Measurements from ENCODE around the gene S100A9. TPM values are rescaled to one million over a fixed set of nuclear protein-coding genes. Genes with fewer than 3 reads are reported as not detected.

S100A9 gene
- total and polyA plus RNA-seq, 2 of the 8 experiments (the other 6 are each of a cell fraction or from before 2014, with no cell fraction given) = not detected

GRCh38 chr1:153367090-153367489, 9.4 kb downstream of the S100A9 start:
- Histone ChIP-seq H3K9me3 (ENCODE audit: insufficient read depth in 2 of 2, low read depth in 1 of 2, low read length in 1 of 2) (no peaks in the 10 kb centered on the region), H3K4ac (replicated peaks; ENCODE audit: insufficient read length, low read depth, low read length) (no peak overlapping the region), H3K18ac (ENCODE audit: extremely low read depth, low read length) (no peak overlapping the region), H2BK20ac (ENCODE audit: low read length) (no peak overlapping the region), H3K4me3 (ENCODE audit: extremely low read depth in 1 of 4, insufficient read depth in 2 of 4, low read depth in 3 of 4, low read length in 4 of 4) (no peak overlapping the region), H4K91ac (replicated peaks; ENCODE audit: insufficient read length, low read length) (no peak overlapping the region), H3K79me2 (ENCODE audit: control insufficient read depth in 1 of 2, insufficient read depth in 2 of 2, low read length in 2 of 2) (no peaks in the 10 kb centered on the region), H2BK120ac (replicated peaks; ENCODE audit: low read depth, low read length) (no peak overlapping the region), H3K4me1 (replicated peaks in 1 of 4; ENCODE audit: control insufficient read depth in 3 of 4, insufficient read depth in 4 of 4, low read length in 3 of 4) (no peaks in the 10 kb centered on the region), H2BK12ac (ENCODE audit: low read depth, low read length) (no peak overlapping the region), H3K56ac (replicated peaks; ENCODE audit: insufficient read length, low read depth, low read length) (no peak overlapping the region), H3K79me1 (ENCODE audit: low read depth, low read length) (no peaks in the 10 kb centered on the region), H2AK5ac (ENCODE audit: low read depth, low read length) (no peak overlapping the region), H2AFZ (ENCODE audit: low read length) (no peak overlapping the region), H4K5ac (ENCODE audit: insufficient read length, low read depth, low read length) (no peak overlapping the region), H2BK15ac (ENCODE audit: low read length) (no peak overlapping the region), H3K14ac (ENCODE audit: insufficient read length) (no peak overlapping the region), H3K27ac (ENCODE audit: low read depth, low read length) (no peak overlapping the region), H3K23ac (ENCODE audit: insufficient read length) (no peak overlapping the region), H3K23me2 (ENCODE audit: low read depth, low read length) (no peaks in the 10 kb centered on the region; the same call in 1 of the 2 replicates), H3K27me3 (replicated peaks in 1 of 4; ENCODE audit: control insufficient read depth in 3 of 4, extremely low read depth in 1 of 4, insufficient read depth in 3 of 4, low read length in 3 of 4) (no peaks in the 10 kb centered on the region), H4K8ac (ENCODE audit: extremely low read depth, insufficient read depth, low read length) (no peak overlapping the region), H3K4me2 (ENCODE audit: insufficient read depth in 1 of 2, low read depth in 2 of 2, low read length in 2 of 2) (no peak overlapping the region), H3K9ac (replicated peaks in 1 of 4; ENCODE audit: extremely low read depth in 1 of 4, low read depth in 3 of 4, low read length in 3 of 4) (no peak overlapping the region), H2BK5ac (ENCODE audit: low read depth, low read length) (no peak overlapping the region), H3K36me3 (ENCODE audit: control insufficient read depth in 2 of 4, insufficient read depth in 4 of 4, low read length in 3 of 4) (no peaks in the 10 kb centered on the region), H4K20me1 (replicated peaks in 1 of 2; ENCODE audit: control insufficient read depth in 1 of 2, insufficient read depth in 2 of 2, low read length in 2 of 2) (no peaks in the 10 kb centered on the region)
- CTCF ChIA-PET (ENCODE audit: partially characterized antibody) = interaction anchor here (3.0 to 4.1 kb wide), 2 partner anchors 12 to 14 kb away, joined by 12 to 19 read pairs; no protein-coding TSS in a partner anchor
- FAIRE-seq = no peak
- 88% methylated on average over 1 of the region's 2 CpGs; no CpG with 5 or more reads in 1 of the 2 experiments for whole genome bisulfite sequencing, 2 experiments (ENCODE audit: extremely low coverage in 1 of 2, insufficient coverage in 1 of 2, insufficient read length in 1 of 2, insufficient replicate concordance in 2 of 2, low coverage in 1 of 2, low lambda C conversion rate in 2 of 2, missing lambda C conversion rate in 1 of 2)
- DNase-seq (ENCODE audit: low read depth in 1 of 2, low spot score in 2 of 2) = no peak
- POLR2A ChIA-PET (ENCODE audit: partially characterized antibody) = no interaction called here
- no peak for TF ChIP-seq GTF2F1 (IDR thresholded peaks at IDR 0.05; ENCODE audit: borderline replicate concordance, low read depth, low read length)
- TF ChIP-seq, protein P1, sequence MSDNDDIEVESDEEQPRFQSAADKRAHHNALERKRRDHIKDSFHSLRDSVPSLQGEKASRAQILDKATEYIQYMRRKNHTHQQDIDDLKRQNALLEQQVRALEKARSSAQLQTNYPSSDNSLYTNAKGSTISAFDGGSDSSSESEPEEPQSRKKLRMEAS (IDR thresholded peaks at IDR 0.05) = no peak
- TF ChIP-seq POLR2AphosphoS5 (IDR thresholded peaks at IDR 0.05; ENCODE audit: low read depth, low read length) = no peak
- TF ChIP-seq RBBP5 (IDR thresholded peaks at IDR 0.05; ENCODE audit: borderline replicate concordance, low read depth, low read length) = no peak
- TF ChIP-seq CBX8 (IDR thresholded peaks at IDR 0.05; ENCODE audit: borderline replicate concordance, low read depth, low read length) = no peak
- TF ChIP-seq SP4 (IDR thresholded peaks at IDR 0.05; ENCODE audit: low read length) = no peak
- no peak for TF ChIP-seq BACH1 (IDR thresholded peaks at IDR 0.05; ENCODE audit: low read length)
- TF ChIP-seq, protein P2, sequence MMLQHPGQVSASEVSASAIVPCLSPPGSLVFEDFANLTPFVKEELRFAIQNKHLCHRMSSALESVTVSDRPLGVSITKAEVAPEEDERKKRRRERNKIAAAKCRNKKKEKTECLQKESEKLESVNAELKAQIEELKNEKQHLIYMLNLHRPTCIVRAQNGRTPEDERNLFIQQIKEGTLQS (IDR thresholded peaks at IDR 0.05; ENCODE audit: insufficient read depth, low read depth, low read length) = no peak
- TF ChIP-seq SP2 (IDR thresholded peaks at IDR 0.05; ENCODE audit: low read length) = no peak
- no peak for TF ChIP-seq TAF1 (IDR thresholded peaks at IDR 0.05; ENCODE audit: low read depth, low read length)
- TF ChIP-seq BRCA1 (IDR thresholded peaks at IDR 0.05; ENCODE audit: low read depth, low read length) = no peak
- TF ChIP-seq, protein P3, sequence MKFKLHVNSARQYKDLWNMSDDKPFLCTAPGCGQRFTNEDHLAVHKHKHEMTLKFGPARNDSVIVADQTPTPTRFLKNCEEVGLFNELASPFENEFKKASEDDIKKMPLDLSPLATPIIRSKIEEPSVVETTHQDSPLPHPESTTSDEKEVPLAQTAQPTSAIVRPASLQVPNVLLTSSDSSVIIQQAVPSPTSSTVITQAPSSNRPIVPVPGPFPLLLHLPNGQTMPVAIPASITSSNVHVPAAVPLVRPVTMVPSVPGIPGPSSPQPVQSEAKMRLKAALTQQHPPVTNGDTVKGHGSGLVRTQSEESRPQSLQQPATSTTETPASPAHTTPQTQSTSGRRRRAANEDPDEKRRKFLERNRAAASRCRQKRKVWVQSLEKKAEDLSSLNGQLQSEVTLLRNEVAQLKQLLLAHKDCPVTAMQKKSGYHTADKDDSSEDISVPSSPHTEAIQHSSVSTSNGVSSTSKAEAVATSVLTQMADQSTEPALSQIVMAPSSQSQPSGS (IDR thresholded peaks at IDR 0.05; ENCODE audit: low read length) = no peak
- no peak for TF ChIP-seq POU5F1 (IDR thresholded peaks at IDR 0.05; ENCODE audit: low read depth, low read length)
